ENCODE measurements around the gene SLITRK1. TPM values are rescaled to one million over a fixed set of nuclear protein-coding genes. Genes with fewer than 3 reads are reported as not detected.

The SLITRK1 gene
- total and polyA plus RNA-seq, 9 donors = 0.05 to 0.07 TPM; not detected in 7

GRCh38 chr13:83881140-83881684 is 1.1 kb downstream of the SLITRK1 start:
- no peaks in the 10 kb centered on the region for H3K27me3 ChIP-seq
- H3K4me1 ChIP-seq (ENCODE audit: insufficient read depth) = no peaks in the 10 kb centered on the region
- H3K9me3 ChIP-seq = no peaks in the 10 kb centered on the region
- TF ChIP-seq POLR2A (IDR thresholded peaks at IDR 0.05) (no peak), CTCF (IDR thresholded peaks at IDR 0.05) (no peak), EP300 (IDR thresholded peaks at IDR 0.05) (no peak)
- H3K4me3 ChIP-seq = no peak overlapping the region
- H3K27ac ChIP-seq = no peak overlapping the region
- H3K36me3 ChIP-seq = no peaks in the 10 kb centered on the region
- intact Hi-C loops (cut with DNase I) = no loop called here
- WGBS, 3 donors = 2% methylated on average over 19 of the region's 19 CpGs
- DNase-seq = no peak

GRCh38 chr13:83880275-83881139 is 1.8 kb downstream of the SLITRK1 start:
- Histone ChIP-seq H3K9me3 (no peaks in the 10 kb centered on the region), H3K27ac (no peak overlapping the region), H3K4me3 (no peak overlapping the region), H3K27me3 (no peaks in the 10 kb centered on the region), H3K36me3 (no peaks in the 10 kb centered on the region), H3K4me1 (ENCODE audit: insufficient read depth) (no peaks in the 10 kb centered on the region)
- TF ChIP-seq CTCF (IDR thresholded peaks at IDR 0.05) (no peak), EP300 (IDR thresholded peaks at IDR 0.05) (no peak), POLR2A (IDR thresholded peaks at IDR 0.05) (no peak)
- WGBS, 3 donors = 5 to 12% (median 11%) methylated on average over 25 to 26 of the region's 26 CpGs
- intact Hi-C loops (cut with DNase I) = no loop called here
- DNase-seq = no peak

- intact Hi-C loops (cut with DNase I) = no loop called here
- DNase-seq = no peak
- Histone ChIP-seq H3K9me3 (no peaks in the 10 kb centered on the region), H3K4me1 (ENCODE audit: insufficient read depth) (no peaks in the 10 kb centered on the region), H3K27me3 (no peaks in the 10 kb centered on the region), H3K36me3 (no peaks in the 10 kb centered on the region), H3K4me3 (no peak overlapping the region), H3K27ac (no peak overlapping the region)
- WGBS, 3 donors = 7 to 12% (median 8%) methylated on average over 33 of the region's 33 CpGs
- no peak for TF ChIP-seq POLR2A (IDR thresholded peaks at IDR 0.05)
- TF ChIP-seq CTCF (IDR thresholded peaks at IDR 0.05) = no peak
- TF ChIP-seq EP300 (IDR thresholded peaks at IDR 0.05) = no peak
Observed at GRCh38 chr13:83879431-83880171, 2.7 kb downstream of the SLITRK1 start.

- no peak for DNase-seq
- intact Hi-C loops (cut with DNase I) = no loop called here
- WGBS, 3 donors = 6 to 13% (median 7%) methylated on average over 31 of the region's 31 CpGs
- Histone ChIP-seq H3K27me3 (no peaks in the 10 kb centered on the region), H3K9me3 (no peaks in the 10 kb centered on the region), H3K36me3 (no peaks in the 10 kb centered on the region), H3K4me3 (no peak overlapping the region), H3K4me1 (ENCODE audit: insufficient read depth) (no peaks in the 10 kb centered on the region), H3K27ac (no peak overlapping the region)
- TF ChIP-seq CTCF (IDR thresholded peaks at IDR 0.05) (no peak), EP300 (IDR thresholded peaks at IDR 0.05) (no peak), POLR2A (IDR thresholded peaks at IDR 0.05) (no peak)
Observed at GRCh38 chr13:83878691-83879430, 3.4 kb downstream of the SLITRK1 start.

All from ovary (tissue), 9 donors.